ENCODE measurements around the gene FCGR3B. TPM values are rescaled to one million over a fixed set of nuclear protein-coding genes. Genes with fewer than 3 reads are reported as not detected.
"Not testable (repeated sequence)": the region's sequence is repeated elsewhere in the genome, so short reads cannot be mapped to it uniquely, and the experiment has no call there.

FCGR3B gene
- total RNA-seq, 1 donor from 2014 or later = 0.82 TPM

- not testable (repeated sequence) for DNase-seq (ENCODE audit: low spot score in 2 of 2); FAIRE-seq
Measured at GRCh38 chr1:161642697-161643096, 11.7 kb upstream of the FCGR3B start.

DNA sequence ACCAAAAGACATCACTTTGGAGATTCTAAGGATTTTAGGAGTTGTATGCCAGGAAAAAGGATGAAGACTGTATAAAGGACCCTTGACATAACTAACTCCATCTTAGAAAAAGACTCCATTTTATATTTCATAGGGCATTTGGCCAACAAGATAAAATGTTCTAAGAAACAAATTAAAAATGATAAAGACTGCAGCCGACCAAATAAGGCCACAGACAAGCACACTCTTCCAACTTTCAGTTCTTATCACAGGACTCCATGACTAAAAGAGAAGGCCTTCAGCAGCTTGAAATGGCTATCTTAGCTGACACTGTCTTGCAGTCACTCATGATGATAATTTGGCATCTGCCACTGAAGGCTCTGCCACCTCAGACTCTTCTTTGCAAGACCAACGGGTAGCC is 8.2 kb upstream of the FCGR3B start:
- not testable (repeated sequence) for FAIRE-seq; DNase-seq (ENCODE audit: low spot score in 2 of 2)

GRCh38 chr1:161638251-161638993 is 7.4 kb upstream of the FCGR3B start:
- FAIRE-seq; DNase-seq (ENCODE audit: low spot score in 2 of 2): not testable (repeated sequence)

DNA sequence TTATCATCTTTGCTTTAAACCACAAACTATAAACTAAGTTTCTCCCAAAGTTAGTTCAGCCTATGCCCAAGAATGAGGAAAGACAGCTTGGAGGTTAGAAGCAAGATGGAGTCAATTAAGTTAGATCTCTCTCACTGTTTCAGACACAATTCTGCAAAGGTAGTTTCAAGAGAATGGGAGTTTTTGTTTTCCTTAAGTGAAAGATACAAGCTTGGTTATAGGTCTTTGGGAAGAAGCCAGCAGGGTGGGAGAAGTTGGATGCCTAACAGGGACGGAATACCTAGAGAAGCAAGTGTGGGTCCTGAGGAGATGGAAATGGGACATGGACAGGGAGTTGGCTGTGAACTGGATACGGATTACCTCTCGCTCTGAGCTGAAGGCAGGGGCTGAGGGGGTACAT is 6.0 kb upstream of the FCGR3B start:
- FAIRE-seq = not testable (repeated sequence)

GRCh38 chr1:161636189-161636782 is 5.3 kb upstream of the FCGR3B start:
- not testable (repeated sequence) for DNase-seq (ENCODE audit: low spot score in 2 of 2); FAIRE-seq

More for the DNA sequence above, 6.0 kb upstream of the FCGR3B start:
- DNase-seq (ENCODE audit: low spot score in 2 of 2) = not testable (repeated sequence)

GRCh38 chr1:161634993-161635392 is 4.0 kb upstream of the FCGR3B start:
- not testable (repeated sequence) for FAIRE-seq

DNA sequence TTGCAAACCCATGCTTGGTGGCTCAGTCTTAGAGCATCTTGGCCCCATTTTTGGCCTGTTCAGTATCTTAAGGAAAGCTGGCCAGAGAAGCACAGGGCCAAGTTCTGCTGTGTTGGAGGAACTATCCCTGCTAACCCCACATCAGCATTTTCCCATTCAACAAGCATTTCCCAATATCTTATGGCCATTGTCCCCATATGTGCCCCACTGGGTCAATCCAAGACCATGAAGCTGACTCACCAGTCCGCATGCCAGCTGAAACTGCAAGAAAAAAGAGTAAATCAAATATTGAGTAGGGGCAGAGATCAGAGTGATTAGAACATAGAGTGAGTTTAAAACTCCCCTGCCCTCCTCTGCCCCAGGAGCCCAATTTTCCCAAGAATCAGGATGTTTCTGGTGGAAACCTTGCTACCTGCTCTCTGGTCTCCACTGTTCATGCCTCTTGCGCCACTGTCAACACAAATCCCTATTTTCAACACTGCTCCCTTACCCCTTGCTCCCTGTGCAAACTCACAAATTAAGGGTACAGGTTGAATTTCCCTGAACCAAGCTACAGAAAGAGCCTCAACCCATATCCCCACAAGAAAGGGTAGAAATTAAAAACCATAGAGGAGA is 741 bp downstream of the FCGR3B start:
- DNase-seq (ENCODE audit: low spot score in 2 of 2); FAIRE-seq: not testable (repeated sequence)

More at GRCh38 chr1:161634993-161635392, 4.0 kb upstream of the FCGR3B start:
- DNase-seq (ENCODE audit: low spot score in 2 of 2) = not testable (repeated sequence)

DNA sequence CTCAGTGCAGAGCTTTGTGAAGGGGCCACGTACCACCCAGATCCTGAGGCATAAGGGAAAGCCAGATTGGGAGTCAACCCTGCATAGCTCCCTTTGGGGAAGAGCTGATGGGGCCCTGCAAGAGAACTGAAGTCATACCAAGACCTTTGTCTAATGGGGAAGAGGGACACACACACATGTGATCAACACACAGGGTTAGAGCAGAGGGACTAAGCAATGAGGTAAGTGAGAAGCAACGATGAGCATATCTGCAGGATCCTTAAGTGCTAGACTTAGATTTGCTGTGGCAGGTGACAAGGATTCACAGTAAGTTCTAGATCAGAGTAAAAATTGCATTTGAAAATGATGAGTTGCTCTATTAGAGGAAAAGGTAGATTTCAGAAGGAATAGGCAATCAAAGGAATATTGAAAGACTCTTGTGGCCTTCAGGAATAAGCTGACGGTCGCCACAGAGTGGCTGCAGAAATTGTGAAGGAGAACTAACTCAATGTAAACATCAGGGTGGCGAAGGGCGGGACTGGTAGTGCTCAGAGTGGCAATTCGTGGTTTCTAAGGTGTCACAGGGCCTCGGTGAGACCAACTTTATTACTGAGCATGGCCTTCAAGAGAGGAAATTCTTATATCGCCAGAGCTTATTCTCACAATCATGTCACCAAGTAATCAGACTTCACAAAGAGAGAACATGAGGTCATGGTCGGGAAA is 4.4 kb downstream of the FCGR3B start:
- not testable (repeated sequence) for DNase-seq (ENCODE audit: low spot score in 2 of 2); FAIRE-seq

DNA sequence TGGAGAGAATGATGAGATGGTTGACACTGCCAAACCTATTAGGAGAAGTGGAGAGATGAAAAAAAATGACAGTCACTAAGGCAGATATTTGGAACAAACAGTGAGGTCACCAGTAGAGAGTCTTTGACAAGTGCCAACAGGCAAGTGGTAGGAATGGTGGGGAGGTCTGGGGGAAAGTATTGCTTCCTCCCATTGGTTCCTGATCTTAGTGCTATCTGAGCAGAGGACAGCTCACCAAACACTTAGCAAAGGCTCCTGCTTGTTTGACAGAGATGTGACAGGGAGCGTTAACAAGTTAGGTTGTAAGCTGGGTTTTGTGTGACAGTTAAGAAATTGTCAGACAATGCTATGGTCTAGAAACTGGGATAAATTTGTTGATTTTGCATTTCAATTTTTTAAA is 6.4 kb downstream of the FCGR3B start:
- FAIRE-seq; DNase-seq (ENCODE audit: low spot score in 2 of 2): not testable (repeated sequence)

- FAIRE-seq; DNase-seq (ENCODE audit: low spot score in 2 of 2): not testable (repeated sequence)
Measured at GRCh38 chr1:161623401-161624051, 7.5 kb downstream of the FCGR3B start.

- not testable (repeated sequence) for FAIRE-seq; DNase-seq (ENCODE audit: low spot score in 2 of 2)
Measured at GRCh38 chr1:161622054-161622453, 8.9 kb downstream of the FCGR3B start.

DNA sequence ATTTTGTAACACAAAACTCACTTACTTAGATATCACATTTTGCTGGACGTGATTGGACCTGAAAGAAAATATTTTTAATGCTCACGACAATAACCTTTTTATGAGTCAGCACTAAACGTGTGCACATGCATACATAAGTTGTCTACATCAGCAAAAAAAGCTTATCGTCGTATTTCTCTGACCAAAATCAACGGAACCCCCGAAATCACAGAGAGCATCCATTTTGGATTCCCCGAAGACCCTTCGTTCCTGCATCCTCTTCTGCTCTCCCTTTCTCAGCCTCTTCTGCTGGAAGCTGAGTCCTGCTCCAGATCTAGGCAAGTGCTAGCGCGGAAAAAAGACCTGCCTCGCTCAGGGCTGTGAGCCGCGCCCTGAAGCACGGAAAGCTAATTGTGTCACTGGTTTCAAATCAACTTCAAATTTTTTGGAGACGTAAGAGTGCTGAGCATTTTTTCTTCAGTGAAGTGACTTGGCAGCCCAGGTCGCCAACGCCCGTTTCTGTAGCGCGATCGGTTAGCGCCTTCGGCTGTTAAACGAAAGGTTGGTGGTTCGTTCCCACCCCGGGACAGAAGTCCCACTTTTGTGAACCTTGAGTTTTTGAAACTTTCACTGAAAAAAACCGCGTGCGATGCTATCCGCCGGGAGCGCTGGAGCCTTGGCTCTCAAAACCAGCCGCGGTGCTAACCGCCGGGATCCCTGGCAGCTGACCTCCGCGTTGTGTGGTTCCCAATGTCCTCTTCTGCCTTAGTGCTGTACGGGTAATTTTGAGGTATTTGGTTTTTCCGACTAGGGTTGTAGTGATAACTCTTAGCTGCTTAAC is 9.6 kb downstream of the FCGR3B start:
- not testable (repeated sequence) for FAIRE-seq
- DNase-seq (ENCODE audit: low spot score in 2 of 2) = peak in 1 of 2 donors; percentile 57

DNA sequence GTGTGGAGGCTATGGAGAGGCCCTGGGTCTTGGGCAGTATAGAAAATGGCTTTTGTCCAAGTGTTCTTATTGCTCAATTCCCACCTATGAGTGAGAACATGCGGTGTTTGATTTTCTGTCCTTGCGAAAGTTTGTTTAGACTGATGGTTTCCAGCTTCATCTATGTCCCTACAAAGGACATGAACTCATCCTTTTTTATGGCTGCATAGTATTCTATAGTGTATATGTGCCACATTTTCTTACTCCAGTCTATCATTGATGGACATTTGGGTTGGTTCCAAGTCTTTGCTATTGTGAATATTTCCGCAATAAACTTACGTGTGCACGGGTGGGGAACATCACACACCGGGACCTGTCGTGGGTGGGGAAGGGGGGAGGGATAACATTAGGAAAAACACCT is 10.6 kb downstream of the FCGR3B start:
- DNase-seq (ENCODE audit: low spot score in 2 of 2); FAIRE-seq: not testable (repeated sequence)

DNA sequence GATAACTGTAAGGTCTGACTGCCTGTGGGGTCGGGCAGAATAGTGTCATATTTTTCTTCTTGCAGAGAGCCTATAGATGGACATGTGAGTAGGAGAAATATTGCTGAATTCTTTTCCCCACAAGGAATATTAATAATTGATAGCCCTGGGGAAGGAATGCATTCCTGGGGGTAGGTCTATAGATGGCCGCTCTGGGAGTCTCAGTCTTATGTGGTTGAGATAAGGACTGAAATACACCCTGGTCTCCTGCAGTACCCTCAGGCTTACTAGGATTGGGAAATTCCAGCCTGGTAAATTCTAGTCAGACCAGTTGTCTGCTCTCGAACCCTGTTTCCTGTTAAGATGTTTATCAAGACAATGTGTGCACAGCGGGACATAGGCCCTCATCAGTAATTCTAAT is 12.5 kb downstream of the FCGR3B start:
- DNase-seq (ENCODE audit: low spot score in 2 of 2); FAIRE-seq: not testable (repeated sequence)

DNA sequence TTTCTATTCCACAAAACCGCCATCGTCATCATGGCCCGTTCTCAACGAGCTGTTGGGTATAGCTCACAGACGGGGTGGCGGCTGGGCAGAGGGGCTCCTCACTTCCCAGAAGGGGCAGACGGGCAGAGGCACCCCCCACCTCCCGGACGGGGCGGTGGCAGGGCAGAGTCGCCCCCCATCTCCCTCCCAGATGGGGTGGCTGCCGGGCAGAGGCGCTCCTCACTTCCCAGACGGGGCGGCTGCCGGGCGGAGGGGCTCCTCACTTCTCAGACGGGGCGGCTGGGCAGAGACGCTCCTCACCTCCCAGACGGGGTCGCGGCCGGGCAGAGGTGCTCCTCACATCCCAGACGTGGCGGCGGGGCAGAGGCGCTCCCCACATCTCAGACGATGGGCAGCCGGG is 14.6 kb downstream of the FCGR3B start:
- not testable (repeated sequence) for DNase-seq (ENCODE audit: low spot score in 2 of 2); FAIRE-seq

- not testable (repeated sequence) for DNase-seq (ENCODE audit: low spot score in 2 of 2); FAIRE-seq
Measured at GRCh38 chr1:161613142-161613514, 17.8 kb downstream of the FCGR3B start.

DNA sequence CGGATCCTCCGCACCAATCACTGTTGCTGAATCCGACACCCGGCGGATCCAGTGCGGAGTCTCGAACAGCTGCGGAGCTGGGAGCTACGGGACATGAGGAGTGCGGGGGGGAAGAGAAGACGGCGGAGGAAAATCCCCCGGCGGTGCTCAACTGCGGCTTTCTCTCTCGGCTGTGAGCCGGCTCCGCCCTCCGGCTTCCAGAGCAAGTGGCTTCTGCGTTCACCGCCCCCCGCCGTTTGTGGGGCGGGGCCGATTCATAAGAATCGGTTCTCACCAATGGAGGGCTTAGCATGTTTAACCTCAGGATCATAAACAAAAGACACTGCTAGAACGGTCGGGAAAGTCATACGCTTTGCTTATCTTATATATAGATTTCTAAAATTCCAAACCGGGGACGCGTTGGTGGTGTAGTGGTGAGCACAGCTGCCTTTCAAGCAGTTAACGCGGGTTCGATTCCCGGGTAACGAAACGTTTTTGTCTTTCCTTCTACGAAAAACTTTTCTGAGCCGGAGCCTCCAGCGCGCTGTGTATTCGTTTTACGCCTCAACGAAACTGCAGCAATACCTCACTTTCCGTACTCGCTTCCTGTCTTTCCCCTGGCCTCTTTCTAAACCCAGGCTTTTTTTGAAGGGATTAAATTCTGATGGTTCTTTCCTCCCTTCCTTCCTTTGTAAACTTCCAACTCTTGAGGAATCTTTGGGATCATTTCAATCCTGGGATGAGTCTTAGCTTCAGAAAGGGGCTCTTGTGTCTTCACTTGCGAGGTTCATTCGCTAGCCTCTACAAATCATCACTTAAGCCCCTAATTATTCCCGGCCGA is 18.4 kb downstream of the FCGR3B start:
- DNase-seq (ENCODE audit: low spot score in 2 of 2) (peak; percentile 78 to 80), FAIRE-seq (peak; percentile 6)

- FAIRE-seq = not testable (repeated sequence)
- peak; percentile 27 to 43 for DNase-seq (ENCODE audit: low spot score in 2 of 2)
Measured at GRCh38 chr1:161611866-161612321, 19.1 kb downstream of the FCGR3B start.
